KOPT-K1 (cell line): ENCODE measurements around the gene RAB3GAP2.

Experiments used
- H3K27ac ChIP-seq: fragments of 200-600 bp; sonication (generic); 2 replicates; pipeline ENCODE4 v1.5.1; 2016; ENCODE audit warnings: antibody characterized with exemption, mild to moderate bottlenecking, low read depth, low read length; ENCODE audit not compliant: poor library complexity, severe bottlenecking
- H3K36me3 ChIP-seq: fragments of 200-600 bp; sonication (generic); 2 replicates; pipeline ENCODE4 v1.5.1; 2017; ENCODE audit warnings: antibody characterized with exemption, mild to moderate bottlenecking, low read length, moderate library complexity; ENCODE audit not compliant: insufficient read depth
- H3K9me3 ChIP-seq: fragments of 200-600 bp; sonication (generic); 2 replicates; pipeline ENCODE4 v1.5.1; 2017; ENCODE audit warnings: antibody characterized with exemption, low read length, mild to moderate bottlenecking; ENCODE audit not compliant: insufficient read depth, poor library complexity, severe bottlenecking

RAB3GAP2 gene

DNA sequence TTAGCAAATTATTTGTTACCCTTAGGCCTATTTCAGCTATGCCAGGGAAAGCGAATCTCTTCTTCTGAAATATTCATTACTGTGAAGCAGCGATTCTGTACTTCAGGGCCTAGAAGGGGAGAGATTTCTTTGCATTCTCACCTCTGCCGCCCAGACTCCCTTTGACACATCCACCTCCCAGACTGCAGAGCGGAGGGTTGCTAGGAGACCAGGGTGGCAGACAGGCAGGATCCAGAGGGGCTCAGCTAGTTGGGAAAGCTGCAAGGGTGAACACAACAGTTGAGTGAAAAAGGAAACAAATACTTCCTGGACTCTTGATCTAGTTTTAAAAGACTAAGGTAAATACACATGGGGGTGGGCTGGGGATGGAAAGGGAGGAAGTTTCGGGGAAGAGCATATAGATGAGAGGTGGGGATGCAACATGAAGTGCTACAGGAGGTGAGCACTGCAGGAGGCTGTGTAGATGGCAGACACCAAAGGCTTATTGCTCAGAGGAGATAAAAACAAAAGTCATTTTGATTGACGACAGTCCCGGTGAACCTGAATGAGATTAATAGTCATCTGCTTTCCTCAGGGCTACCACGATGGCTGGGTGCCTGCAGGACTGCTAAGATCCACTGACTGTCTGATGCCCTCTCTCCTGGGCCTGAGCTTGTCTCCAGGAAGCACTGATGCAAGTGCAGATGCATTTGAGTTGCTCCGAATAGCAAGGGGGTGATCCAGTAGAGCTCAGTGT, 26.4 kb upstream of the RAB3GAP2 start:
- Histone ChIP-seq H3K9me3 (no peaks in the 10 kb centered on the region), H3K27ac (no peak overlapping the region), H3K36me3 (no peaks in the 10 kb centered on the region)

- Histone ChIP-seq H3K9me3 (no peaks in the 10 kb centered on the region), H3K27ac (no peak overlapping the region), H3K36me3 (no peaks in the 10 kb centered on the region)
Measured at GRCh38 chr1:220296981-220297380, 24.7 kb upstream of the RAB3GAP2 start.

- no peak overlapping the region for H3K27ac ChIP-seq
- H3K36me3 ChIP-seq = no peaks in the 10 kb centered on the region
- no peaks in the 10 kb centered on the region for H3K9me3 ChIP-seq
Measured at GRCh38 chr1:220294846-220295301, 22.6 kb upstream of the RAB3GAP2 start.

DNA sequence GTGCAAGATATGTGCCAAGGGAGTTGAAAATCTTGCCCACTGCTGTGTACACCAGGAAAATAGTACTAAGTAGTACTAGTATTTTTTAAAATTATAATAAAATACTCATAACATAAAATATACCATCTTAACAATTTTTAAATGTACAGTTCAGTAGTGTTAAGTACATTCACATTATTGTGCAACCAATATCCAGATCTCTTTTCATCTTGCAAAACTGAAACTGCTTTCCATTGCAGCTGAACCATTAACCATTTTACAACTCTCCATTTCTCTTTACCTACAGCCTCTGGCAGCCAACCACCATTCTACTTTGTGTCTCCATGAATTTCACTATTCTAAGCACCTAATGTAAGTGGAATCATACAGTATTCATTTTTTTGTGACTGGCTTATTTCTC, 19.3 kb upstream of the RAB3GAP2 start:
- no peaks in the 10 kb centered on the region for H3K36me3 ChIP-seq
- H3K27ac ChIP-seq = no peak overlapping the region
- no peaks in the 10 kb centered on the region for H3K9me3 ChIP-seq

DNA sequence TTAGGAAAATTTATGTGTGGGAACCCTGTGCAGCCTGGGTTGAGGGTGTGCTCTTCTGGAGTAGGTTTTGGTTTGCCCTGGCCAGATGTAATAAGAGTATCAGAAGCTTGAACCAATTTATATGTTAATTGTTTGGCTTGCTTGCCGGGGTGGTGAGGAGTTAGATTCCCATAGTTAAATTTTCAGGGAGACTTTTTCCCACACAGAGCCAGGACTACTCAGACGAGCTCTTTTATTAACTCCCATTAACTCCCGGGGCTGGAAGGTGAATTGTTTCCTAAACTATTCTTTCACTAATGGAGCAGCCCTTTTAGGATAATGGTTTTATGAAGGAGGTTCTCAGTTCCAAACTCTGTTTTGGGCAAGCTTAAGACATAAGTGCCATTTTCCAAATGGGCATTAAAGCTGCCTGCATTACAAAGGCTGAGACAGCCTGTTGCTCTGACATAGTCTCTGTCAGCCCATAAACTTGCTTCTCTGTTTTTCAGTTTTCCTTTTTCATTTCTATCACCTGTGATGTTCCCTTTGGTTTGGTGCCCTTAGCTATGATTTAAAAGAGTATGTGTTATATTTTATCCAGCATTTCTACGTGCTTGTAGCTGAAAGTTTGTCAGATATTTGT, 18.0 kb upstream of the RAB3GAP2 start:
- no peaks in the 10 kb centered on the region for H3K36me3 ChIP-seq
- no peaks in the 10 kb centered on the region for H3K9me3 ChIP-seq
- no peak overlapping the region for H3K27ac ChIP-seq

DNA sequence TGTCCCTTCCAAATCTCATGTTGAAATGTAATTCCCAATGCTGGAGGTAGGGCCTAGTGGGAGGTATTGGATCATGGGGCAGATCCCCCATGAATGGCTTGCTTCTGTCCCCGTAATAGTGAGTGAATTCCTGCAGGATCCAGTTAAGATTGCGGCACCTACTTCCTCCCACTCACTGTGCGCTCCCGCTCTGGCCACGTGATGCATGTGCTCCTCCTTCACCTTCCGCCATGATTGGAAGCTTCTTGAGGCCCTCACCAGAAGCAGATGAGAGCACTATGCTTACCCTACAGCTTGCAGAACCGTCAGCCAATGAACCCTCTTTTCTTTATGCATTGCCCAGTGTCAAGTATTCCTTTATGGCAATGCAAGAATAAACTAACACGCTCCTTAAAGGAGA, 14.9 kb upstream of the RAB3GAP2 start:
- no peaks in the 10 kb centered on the region for H3K9me3 ChIP-seq
- no peak overlapping the region for H3K27ac ChIP-seq
- no peaks in the 10 kb centered on the region for H3K36me3 ChIP-seq

DNA sequence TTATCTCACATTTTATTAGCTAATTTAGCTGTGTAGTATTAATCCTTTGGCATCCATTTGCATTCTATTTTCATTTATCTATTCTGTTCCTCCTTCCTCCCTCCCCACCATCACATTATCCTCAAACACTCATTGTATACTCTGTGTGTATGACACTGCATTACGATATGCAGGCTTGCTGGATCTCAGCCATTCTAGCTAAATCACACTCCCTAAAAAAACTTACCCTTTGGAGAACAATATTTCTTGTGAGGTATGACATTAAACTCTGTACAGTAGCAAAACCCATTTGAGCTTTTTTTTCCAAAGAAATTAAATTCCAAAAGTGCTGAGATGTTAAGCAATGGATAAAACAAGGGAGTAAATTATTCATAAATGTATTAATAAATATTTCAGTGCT, 11.4 kb upstream of the RAB3GAP2 start:
- Histone ChIP-seq H3K27ac (no peak overlapping the region), H3K9me3 (no peaks in the 10 kb centered on the region), H3K36me3 (no peaks in the 10 kb centered on the region)

DNA sequence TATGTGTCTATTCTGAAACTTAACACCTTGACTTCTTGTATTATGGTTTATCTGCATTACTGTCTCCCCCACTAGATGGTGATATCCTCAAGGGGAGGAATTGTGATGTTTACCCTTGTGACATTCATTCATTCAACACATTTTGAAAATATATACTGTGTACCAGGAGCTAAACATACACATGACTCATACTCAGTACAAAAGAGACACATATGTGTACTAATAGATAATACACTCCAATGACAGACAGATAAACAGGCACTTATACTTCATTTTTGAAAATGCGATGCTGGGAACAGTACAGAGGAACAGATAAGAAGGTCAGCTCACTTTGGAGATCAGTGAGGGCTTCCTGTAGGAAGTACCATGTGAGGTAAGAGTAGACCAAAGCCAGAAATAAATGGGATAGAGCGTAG, 8.9 kb upstream of the RAB3GAP2 start:
- H3K9me3 ChIP-seq = no peaks in the 10 kb centered on the region
- no peak overlapping the region for H3K27ac ChIP-seq
- no peaks in the 10 kb centered on the region for H3K36me3 ChIP-seq

DNA sequence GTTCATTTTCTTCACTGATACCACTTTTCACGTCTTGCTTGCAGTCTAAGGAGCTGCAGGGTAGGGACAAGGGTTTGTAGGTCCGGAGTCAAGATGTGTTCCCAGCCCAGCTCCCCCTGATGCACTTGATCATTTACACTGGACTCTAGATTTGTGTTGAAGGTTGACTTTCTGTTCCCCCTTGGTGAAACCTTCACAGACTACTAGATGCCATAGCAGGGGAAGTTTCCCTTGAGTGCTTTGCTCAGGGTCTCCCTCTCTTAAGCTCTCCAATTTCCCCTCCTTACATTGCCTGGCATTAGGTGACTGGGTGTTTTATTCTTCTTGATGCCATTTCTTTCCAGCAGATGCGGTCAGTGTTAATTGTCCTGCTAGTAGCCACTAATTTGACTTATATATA, 8.0 kb upstream of the RAB3GAP2 start:
- Histone ChIP-seq H3K9me3 (no peaks in the 10 kb centered on the region), H3K36me3 (no peaks in the 10 kb centered on the region)

DNA sequence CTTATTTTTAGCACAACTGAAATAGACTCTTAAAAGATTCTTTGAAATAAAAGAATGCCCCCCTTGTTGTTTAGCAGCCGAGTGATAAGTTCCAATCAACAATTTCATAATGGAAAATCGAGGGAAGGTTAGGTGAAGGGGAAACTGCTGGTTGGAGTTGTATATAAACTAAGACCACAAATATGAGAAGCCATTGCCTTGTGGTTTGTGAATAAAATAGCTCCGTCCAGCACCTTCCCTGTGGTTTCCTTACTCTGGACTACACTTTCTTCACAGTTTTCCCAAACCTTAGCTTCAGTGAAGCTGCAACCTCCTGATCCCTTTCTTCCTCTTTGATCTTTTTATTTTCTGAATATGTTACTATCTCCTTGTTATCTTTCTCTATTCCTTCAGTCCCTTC, 6.7 kb upstream of the RAB3GAP2 start:
- Histone ChIP-seq H3K9me3 (no peaks in the 10 kb centered on the region), H3K27ac (no peak overlapping the region), H3K36me3 (no peaks in the 10 kb centered on the region)

More for the DNA sequence above, 8.0 kb upstream of the RAB3GAP2 start:
- no peak overlapping the region for H3K27ac ChIP-seq

- no peak overlapping the region for H3K27ac ChIP-seq
- H3K9me3 ChIP-seq = no peaks in the 10 kb centered on the region
- H3K36me3 ChIP-seq = no peaks in the 10 kb centered on the region
Measured at GRCh38 chr1:220275430-220275829, 3.2 kb upstream of the RAB3GAP2 start.

- H3K27ac ChIP-seq = no peak overlapping the region
- peaks cover 5% of the 10 kb centered on the region; the same call in 1 of the 2 replicates for H3K36me3 ChIP-seq
- H3K9me3 ChIP-seq = no peaks in the 10 kb centered on the region
Measured at GRCh38 chr1:220274251-220274855, 2.1 kb upstream of the RAB3GAP2 start.

GRCh38 chr1:220272841-220273090, 513 bp upstream of the RAB3GAP2 start:
- Histone ChIP-seq H3K27ac (peak overlapping the region; percentile 73), H3K36me3 (peaks cover 20% of the 10 kb centered on the region), H3K9me3 (no peaks in the 10 kb centered on the region)

- Histone ChIP-seq H3K9me3 (no peaks in the 10 kb centered on the region), H3K36me3 (peaks cover 30% of the 10 kb centered on the region), H3K27ac (peak overlapping the region; percentile 73)
Measured at GRCh38 chr1:220271706-220272046, 577 bp downstream of the RAB3GAP2 start.

DNA sequence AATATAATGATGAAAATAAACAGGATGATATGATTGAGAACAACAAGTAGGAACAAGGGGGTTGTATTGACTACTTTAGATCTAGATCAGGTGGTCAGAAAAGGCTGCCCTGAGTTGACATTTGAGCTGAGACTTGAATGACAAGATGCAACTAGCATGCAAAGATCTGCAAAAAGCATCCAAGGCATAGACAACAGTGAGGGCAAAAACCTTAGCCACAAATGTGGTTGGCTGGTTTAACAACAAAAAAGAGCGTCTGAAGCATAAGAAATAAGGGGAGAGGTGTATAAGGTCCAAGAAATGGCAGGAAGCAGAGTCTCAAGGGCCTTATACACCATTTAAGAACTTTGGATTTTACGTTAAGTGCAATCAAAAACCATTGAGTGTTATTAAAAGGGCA, 3.2 kb downstream of the RAB3GAP2 start:
- H3K27ac ChIP-seq = no peak overlapping the region
- peaks cover 7% of the 10 kb centered on the region for H3K9me3 ChIP-seq
- peaks cover 51% of the 10 kb centered on the region for H3K36me3 ChIP-seq

GRCh38 chr1:220267630-220268029, 4.6 kb downstream of the RAB3GAP2 start:
- H3K9me3 ChIP-seq = peaks cover 20% of the 10 kb centered on the region
- peaks cover 65% of the 10 kb centered on the region for H3K36me3 ChIP-seq
- no peak overlapping the region for H3K27ac ChIP-seq
